BLaER1 treated with 17β-estradiol and CSF1 and Interleukin-3, amounts not matched to agents 10 nM and 100 nM (cell line): ENCODE results near the gene CAMKMT.
A peak's percentile ranks its signal among the peaks of the same experiment; 100 is the strongest.

Experiments
- H3K27ac ChIP-seq, 11 experiments: shearing (Covaris generic); formaldehyde crosslinking; 2 replicates each; pipeline ENCODE4 v1.8.1; 2022
- H3K27me3 ChIP-seq, 11 experiments: shearing (Covaris generic); formaldehyde crosslinking; 2 replicates each; pipeline ENCODE4 v1.8.1; 2022
- H3K36me3 ChIP-seq, 11 experiments: shearing (Covaris generic); formaldehyde crosslinking; 2 replicates each; pipeline ENCODE4 v1.8.1; 2022
- H3K4me1 ChIP-seq, 10 experiments: shearing (Covaris generic); formaldehyde crosslinking; 2 replicates each; pipeline ENCODE4 v1.8.1; 2022
- H3K4me2 ChIP-seq, 11 experiments: shearing (Covaris generic); formaldehyde crosslinking; 2 replicates each; pipeline ENCODE4 v1.8.1; 2022
- H3K4me3 ChIP-seq, 10 experiments: shearing (Covaris generic); formaldehyde crosslinking; 2 replicates each; pipeline ENCODE4 v1.8.1; 2022
- H3K9ac ChIP-seq, 11 experiments: shearing (Covaris generic); formaldehyde crosslinking; 2 replicates each; pipeline ENCODE4 v1.8.1; 2022
- H3K9me3 ChIP-seq, 11 experiments: shearing (Covaris generic); formaldehyde crosslinking; replicated peaks in 1 of 11; 2 replicates each; pipeline ENCODE4 v1.8.1; 2022
- H4K20me1 ChIP-seq, 11 experiments: shearing (Covaris generic); formaldehyde crosslinking; 2 replicates each; pipeline ENCODE4 v1.8.1; 2022
- Cebpa-rat ChIP-seq, 11 experiments: shearing (Covaris generic); IDR thresholded peaks; 2 replicates each; pipeline ENCODE4 v1.8.1; 2022

The CAMKMT gene

GRCh38 chr2:44351676-44352075 lies 10.1 kb upstream of the CAMKMT start:
- H3K27me3 ChIP-seq, result no peaks in the 10 kb centered on the region
- no peaks in the 10 kb centered on the region for H3K4me1 ChIP-seq
- peaks cover 0 to 4% (median 0%) of the 10 kb centered on the region in 11 experiments; a peak in 2 of 22 replicates for H4K20me1 ChIP-seq
- no peak for TF ChIP-seq Cebpa-rat (IDR thresholded peaks at IDR 0.05)
- H3K27ac ChIP-seq, result no peak overlapping the region
- no peak overlapping the region for H3K4me2 ChIP-seq
- no peak overlapping the region for H3K9ac ChIP-seq
- H3K4me3 ChIP-seq, result no peak overlapping the region
- H3K36me3 ChIP-seq, result peaks cover 0 to 7% (median 0%) of the 10 kb centered on the region in 11 experiments; a peak in 3 of 22 replicates
- H3K9me3 ChIP-seq, result no peaks in the 10 kb centered on the region

GRCh38 chr2:44352510-44352909 lies 9.2 kb upstream of the CAMKMT start:
- H3K4me3 ChIP-seq, result no peak overlapping the region
- no peak for TF ChIP-seq Cebpa-rat (IDR thresholded peaks at IDR 0.05)
- H3K9me3 ChIP-seq, result no peaks in the 10 kb centered on the region
- no peak overlapping the region for H3K4me2 ChIP-seq
- no peaks in the 10 kb centered on the region for H3K27me3 ChIP-seq
- peaks cover 0 to 7% (median 0%) of the 10 kb centered on the region in 11 experiments; a peak in 3 of 22 replicates for H3K36me3 ChIP-seq
- H4K20me1 ChIP-seq, result peaks cover 0 to 4% (median 0%) of the 10 kb centered on the region in 11 experiments; a peak in 2 of 22 replicates
- H3K27ac ChIP-seq, result no peak overlapping the region
- H3K9ac ChIP-seq, result no peak overlapping the region
- H3K4me1 ChIP-seq, result no peaks in the 10 kb centered on the region

- no peak overlapping the region for H3K4me3 ChIP-seq
- no peak overlapping the region for H3K9ac ChIP-seq
- no peak for TF ChIP-seq Cebpa-rat (IDR thresholded peaks at IDR 0.05)
- no peaks in the 10 kb centered on the region for H3K27me3 ChIP-seq
- H3K27ac ChIP-seq, result no peak overlapping the region
- no peaks in the 10 kb centered on the region for H3K9me3 ChIP-seq
- peaks cover 0 to 4% (median 0%) of the 10 kb centered on the region in 11 experiments; a peak in 2 of 22 replicates for H4K20me1 ChIP-seq
- H3K4me1 ChIP-seq, result peaks cover 8 to 15% (median 11%) of the 10 kb centered on the region in 10 experiments; a peak in 17 of 20 replicates
- H3K36me3 ChIP-seq, result peaks cover 0 to 7% (median 0%) of the 10 kb centered on the region in 11 experiments; a peak in 3 of 22 replicates
- H3K4me2 ChIP-seq, result no peak overlapping the region
These were observed 7.0 kb upstream of the CAMKMT start for GRCh38 chr2:44354761-44355160.

- no peak overlapping the region for H3K4me3 ChIP-seq
- no peaks in the 10 kb centered on the region for H3K27me3 ChIP-seq
- peaks cover 25 to 34% (median 30%) of the 10 kb centered on the region in 10 experiments for H3K4me1 ChIP-seq
- H3K9ac ChIP-seq, result no peak overlapping the region
- H3K4me2 ChIP-seq, result peak overlapping the region in 10 of 11 experiments; percentile 7 to 40 (median 27); a peak in 16 of 22 replicates
- H4K20me1 ChIP-seq, result peaks cover 0 to 4% (median 0%) of the 10 kb centered on the region in 11 experiments; a peak in 1 of 22 replicates
- no peak overlapping the region for H3K27ac ChIP-seq
- H3K36me3 ChIP-seq, result peaks cover 0 to 7% (median 0%) of the 10 kb centered on the region in 11 experiments; a peak in 3 of 22 replicates
- TF ChIP-seq Cebpa-rat (IDR thresholded peaks at IDR 0.05), result no peak
- H3K9me3 ChIP-seq, result no peaks in the 10 kb centered on the region
These were observed 3.2 kb upstream of the CAMKMT start for GRCh38 chr2:44358503-44358902.

- H3K36me3 ChIP-seq, result peaks cover 0 to 4% (median 0%) of the 10 kb centered on the region in 11 experiments; a peak in 2 of 22 replicates
- peak overlapping the region; percentile 92 to 100 (median 98); a peak in 21 of 22 replicates for H3K27ac ChIP-seq
- H3K27me3 ChIP-seq, result no peaks in the 10 kb centered on the region
- no peaks in the 10 kb centered on the region; a peak in 1 of 22 replicates for H4K20me1 ChIP-seq
- H3K4me2 ChIP-seq, result peak overlapping the region; percentile 83 to 95 (median 91)
- H3K9ac ChIP-seq, result peak overlapping the region; percentile 87 to 98 (median 91)
- TF ChIP-seq Cebpa-rat (IDR thresholded peaks at IDR 0.05), result no peak
- peak overlapping the region; percentile 85 to 99 (median 97) for H3K4me3 ChIP-seq
- H3K9me3 ChIP-seq, result no peaks in the 10 kb centered on the region
- peaks cover 27 to 36% (median 33%) of the 10 kb centered on the region in 10 experiments for H3K4me1 ChIP-seq
These were observed 908 bp upstream of the CAMKMT start for GRCh38 chr2:44360749-44361329.

- H3K27me3 ChIP-seq, result no peaks in the 10 kb centered on the region
- peak overlapping the region; percentile 92 to 100 (median 98) for H3K27ac ChIP-seq
- TF ChIP-seq Cebpa-rat (IDR thresholded peaks at IDR 0.05), result no peak
- peaks cover 27 to 36% (median 33%) of the 10 kb centered on the region in 10 experiments for H3K4me1 ChIP-seq
- H3K36me3 ChIP-seq, result peaks cover 0 to 4% (median 0%) of the 10 kb centered on the region in 11 experiments; a peak in 1 of 22 replicates
- no peaks in the 10 kb centered on the region; a peak in 1 of 22 replicates for H4K20me1 ChIP-seq
- peak overlapping the region; percentile 87 to 98 (median 91) for H3K9ac ChIP-seq
- no peaks in the 10 kb centered on the region for H3K9me3 ChIP-seq
- peak overlapping the region; percentile 78 to 94 (median 89) for H3K4me2 ChIP-seq
- H3K4me3 ChIP-seq, result peak overlapping the region; percentile 85 to 99 (median 97)
These were observed 664 bp downstream of the CAMKMT start for GRCh38 chr2:44362207-44363015.

GRCh38 chr2:44364604-44365003 lies 2.9 kb downstream of the CAMKMT start:
- H3K4me2 ChIP-seq, result no peak overlapping the region
- H3K4me3 ChIP-seq, result no peak overlapping the region
- no peak overlapping the region for H3K27ac ChIP-seq
- 0 out of 22 replicates have a peak, but pooled peaks cover 0 to 3% (median 0%) of the 10 kb centered on the region in 11 experiments for H3K9me3 ChIP-seq
- peaks cover 19 to 23% (median 21%) of the 10 kb centered on the region in 10 experiments for H3K4me1 ChIP-seq
- H3K27me3 ChIP-seq, result no peaks in the 10 kb centered on the region
- peaks cover 0 to 3% (median 0%) of the 10 kb centered on the region in 11 experiments; a peak in 2 of 22 replicates for H4K20me1 ChIP-seq
- no peak for TF ChIP-seq Cebpa-rat (IDR thresholded peaks at IDR 0.05)
- peaks cover 0 to 4% (median 0%) of the 10 kb centered on the region in 11 experiments; a peak in 1 of 22 replicates for H3K36me3 ChIP-seq
- H3K9ac ChIP-seq, result no peak overlapping the region

- Histone ChIP-seq H3K4me2 (no peak overlapping the region), H3K27ac (no peak overlapping the region), H3K4me3 (no peak overlapping the region), H4K20me1 (peaks cover 0 to 5% (median 0%) of the 10 kb centered on the region in 11 experiments; a peak in 3 of 22 replicates), H3K27me3 (no peaks in the 10 kb centered on the region), H3K4me1 (peaks cover 8 to 16% (median 10%) of the 10 kb centered on the region in 10 experiments; a peak in 19 of 20 replicates), H3K9me3 (peaks cover 0 to 8% (median 0%) of the 10 kb centered on the region in 11 experiments; a peak in 1 of 22 replicates), H3K36me3 (peaks cover 0 to 4% (median 0%) of the 10 kb centered on the region in 11 experiments; a peak in 2 of 22 replicates), H3K9ac (no peak overlapping the region)
- no peak for TF ChIP-seq Cebpa-rat (IDR thresholded peaks at IDR 0.05)
These were observed 5.8 kb downstream of the CAMKMT start for GRCh38 chr2:44367591-44367990.
